Esophagus squamous epithelium (tissue), 4 donors: ENCODE data around the gene DHCR24.

Experiments
- POLR2A ChIP-seq, 4 donors: fragments of 450-650 bp; IDR thresholded peaks; one replicate each; pipeline ENCODE4 v1.6.1; 2017; ENCODE audit warnings: antibody characterized with exemption in 4 of 4, mild to moderate bottlenecking in 4 of 4, moderate library complexity in 3 of 4
- TF ChIP-seq, protein P1 (sequence below), 6 experiments: fragments of 450-650 bp in 4 of 6; fragments of 200-600 bp in 2 of 6; sonication (generic) in 2 of 6; IDR thresholded peaks; one replicate each; pipeline ENCODE4 v1.5.1; 2016 to 2019; ENCODE audit warnings: antibody characterized with exemption in 6 of 6, mild to moderate bottlenecking in 4 of 6, moderate library complexity in 4 of 6

DNA sequence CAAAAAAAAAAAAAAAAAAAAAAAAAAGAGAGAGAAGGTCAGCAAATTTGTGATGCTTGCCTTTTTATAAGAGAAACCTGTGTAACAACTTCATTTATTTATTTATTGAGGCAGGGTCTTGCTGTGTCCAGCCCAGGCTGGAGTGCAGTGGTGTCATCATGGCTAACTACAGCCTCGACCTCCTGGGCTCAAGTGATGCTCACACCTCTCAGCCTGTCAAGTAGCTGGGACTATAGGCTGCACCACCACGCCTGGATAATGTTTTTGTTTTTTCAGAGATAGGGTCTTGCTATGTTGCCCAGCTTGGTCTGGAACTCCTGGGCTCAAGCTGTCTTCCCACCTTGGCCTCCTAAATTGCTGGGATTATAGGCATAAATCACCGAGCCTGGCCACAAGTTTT, 42.4 kb downstream of the DHCR24 start:
- TF ChIP-seq, protein P1, sequence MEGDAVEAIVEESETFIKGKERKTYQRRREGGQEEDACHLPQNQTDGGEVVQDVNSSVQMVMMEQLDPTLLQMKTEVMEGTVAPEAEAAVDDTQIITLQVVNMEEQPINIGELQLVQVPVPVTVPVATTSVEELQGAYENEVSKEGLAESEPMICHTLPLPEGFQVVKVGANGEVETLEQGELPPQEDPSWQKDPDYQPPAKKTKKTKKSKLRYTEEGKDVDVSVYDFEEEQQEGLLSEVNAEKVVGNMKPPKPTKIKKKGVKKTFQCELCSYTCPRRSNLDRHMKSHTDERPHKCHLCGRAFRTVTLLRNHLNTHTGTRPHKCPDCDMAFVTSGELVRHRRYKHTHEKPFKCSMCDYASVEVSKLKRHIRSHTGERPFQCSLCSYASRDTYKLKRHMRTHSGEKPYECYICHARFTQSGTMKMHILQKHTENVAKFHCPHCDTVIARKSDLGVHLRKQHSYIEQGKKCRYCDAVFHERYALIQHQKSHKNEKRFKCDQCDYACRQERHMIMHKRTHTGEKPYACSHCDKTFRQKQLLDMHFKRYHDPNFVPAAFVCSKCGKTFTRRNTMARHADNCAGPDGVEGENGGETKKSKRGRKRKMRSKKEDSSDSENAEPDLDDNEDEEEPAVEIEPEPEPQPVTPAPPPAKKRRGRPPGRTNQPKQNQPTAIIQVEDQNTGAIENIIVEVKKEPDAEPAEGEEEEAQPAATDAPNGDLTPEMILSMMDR (IDR thresholded peaks at IDR 0.05) = no peak
- no peak for TF ChIP-seq POLR2A (IDR thresholded peaks at IDR 0.05)
